OCI-LY7 (cell line): ENCODE data around the gene INPP5A. TPM values are rescaled to one million over a fixed set of nuclear protein-coding genes. Genes with fewer than 3 reads are reported as not detected.

ENCODE experiments used
- BruUV-seq: library from RNA; stranded (reverse); fragments of 400-500 nt; replicated peaks from 2 replicates; lab custom pipeline; 2021; lab: Mats Ljungman, UMichigan
- CTCF ChIA-PET: fragments of 300-600 bp; sonication (Branson Sonifier 250); formaldehyde crosslinking; loops from one replicate; lab custom pipeline; 2022; ENCODE audit warnings: antibody characterized with exemption; ENCODE audit not compliant: unreplicated experiment; lab: Charles Lee
- POLR2A ChIA-PET: fragments of 300-600 bp; sonication (Branson Sonifier 250); formaldehyde crosslinking; loops from one replicate; lab custom pipeline; 2022; ENCODE audit warnings: antibody characterized with exemption; lab: Charles Lee
- DNase-seq: peaks from one replicate; pipeline ENCODE4 v3.0.0-alpha.2; 2015; ENCODE audit warnings: low spot score
- H2AFZ ChIP-seq: fragments of 200-600 bp; sonication (generic), shearing (Covaris generic); 2 replicates; pipeline ENCODE4 v1.6.1; 2014; ENCODE audit warnings: mild to moderate bottlenecking, antibody characterized with exemption, low read length, moderate library complexity
- H3K27ac ChIP-seq: fragments of 200-600 bp; sonication (generic); 2 replicates; pipeline ENCODE4 v1.5.1; 2014; ENCODE audit warnings: mixed run types, low read depth, mild to moderate bottlenecking, moderate library complexity, low read length, inconsistent platforms; ENCODE audit not compliant: poor library complexity, severe bottlenecking
- H3K36me3 ChIP-seq: fragments of 200-600 bp; sonication (generic); 2 replicates; pipeline ENCODE4 v1.6.1; 2014; ENCODE audit warnings: mild to moderate bottlenecking, antibody characterized with exemption, low read length, moderate library complexity, mixed read lengths; ENCODE audit not compliant: insufficient read depth
- H3K4me1 ChIP-seq: fragments of 200-600 bp; sonication (generic); 2 replicates; pipeline ENCODE4 v1.5.1; 2014; ENCODE audit warnings: mild to moderate bottlenecking, low read length; ENCODE audit not compliant: insufficient read depth, poor library complexity, severe bottlenecking
- H3K4me2 ChIP-seq: fragments of 200-600 bp; sonication (generic); 2 replicates; pipeline ENCODE4 v1.6.1; 2014; ENCODE audit warnings: mild to moderate bottlenecking, low read length
- H3K4me3 ChIP-seq: fragments of 200-600 bp; sonication (generic); 2 replicates; pipeline ENCODE4 v1.5.1; 2014; ENCODE audit warnings: mild to moderate bottlenecking, low read depth, low read length; ENCODE audit not compliant: poor library complexity, severe bottlenecking
- H3K79me2 ChIP-seq: fragments of 200-600 bp; sonication (generic); 2 replicates; pipeline ENCODE4 v1.6.1; 2016; ENCODE audit warnings: low read depth, mild to moderate bottlenecking, low read length, moderate library complexity, mixed read lengths; ENCODE audit not compliant: insufficient read depth
- H3K9me2 ChIP-seq: fragments of 200-600 bp; sonication (generic); 2 replicates; pipeline ENCODE4 v1.6.1; 2016; ENCODE audit warnings: mild to moderate bottlenecking, low read length, mixed read lengths; ENCODE audit not compliant: insufficient read depth
- H3K9me3 ChIP-seq: fragments of 200-600 bp; sonication (generic); 2 replicates; pipeline ENCODE4 v1.6.1; 2014; ENCODE audit warnings: mild to moderate bottlenecking, mixed run types, low read length, mixed read lengths
- H4K20me1 ChIP-seq: fragments of 200-600 bp; sonication (generic); 2 replicates; pipeline ENCODE4 v1.6.1; 2014; ENCODE audit warnings: mild to moderate bottlenecking, antibody characterized with exemption, low read length, moderate library complexity, mixed read lengths; ENCODE audit not compliant: insufficient read depth
- CTCF ChIP-seq: fragments of 200-600 bp; sonication (generic); conservative IDR thresholded peaks from 2 replicates; pipeline ENCODE4 v1.5.1; 2014; ENCODE audit warnings: mild to moderate bottlenecking, antibody characterized with exemption, low read length, moderate library complexity, mixed read lengths
- EZH2phosphoT487 ChIP-seq: fragments of 200-600 bp; sonication (generic); IDR thresholded peaks from 2 replicates; pipeline ENCODE4 v1.6.1; 2018; ENCODE audit warnings: low read depth, borderline replicate concordance, mild to moderate bottlenecking, mixed run types, antibody characterized with exemption, low read length, moderate library complexity, mixed read lengths
- intact Hi-C: fragments of 100-400 bp; cut with micrococcal nuclease; formaldehyde crosslinking; loops from one replicate; pipeline ENCODE4 v1.10.0; 2022; ENCODE audit not compliant: unreplicated experiment
- total RNA-seq, 2 experiments: library from RNA; depleted of rRNA in 1 of 2; stranded (reverse); fragments of >200 nt in 1 of 2; shearing (Covaris generic) in 1 of 2; gene quantifications; 2 replicates each; pipeline ENCODE4 v1.2.3, GENCODE V29; 2014 to 2022

The INPP5A gene
- total RNA-seq, 2 experiments from 2014 or later = 14.5 to 18.4 TPM

- ChIA-PET POLR2A (no interaction called here), CTCF (no interaction called here)
- Histone ChIP-seq H3K27ac (no peak overlapping the region), H3K79me2 (no peaks in the 10 kb centered on the region), H3K9me2 (no peaks in the 10 kb centered on the region), H3K4me2 (peak overlapping the region; percentile 29; the same call in 1 of the 2 replicates), H2AFZ (no peak overlapping the region), H3K36me3 (no peaks in the 10 kb centered on the region), H3K9me3 (no peaks in the 10 kb centered on the region), H4K20me1 (no peaks in the 10 kb centered on the region), H3K4me1 (peaks cover 3% of the 10 kb centered on the region), H3K4me3 (no peak overlapping the region)
- TF ChIP-seq CTCF (no peak), EZH2phosphoT487 (no peak)
- no TSS peak for BruUV-seq
- no peak for DNase-seq
- intact Hi-C loops = no loop called here
Observed at GRCh38 chr10:132517951-132518521, 19.6 kb upstream of the INPP5A start.

- Histone ChIP-seq H2AFZ (no peak overlapping the region), H3K4me1 (peaks cover 3% of the 10 kb centered on the region), H3K27ac (no peak overlapping the region), H4K20me1 (no peaks in the 10 kb centered on the region), H3K9me2 (no peaks in the 10 kb centered on the region), H3K79me2 (no peaks in the 10 kb centered on the region), H3K36me3 (no peaks in the 10 kb centered on the region), H3K4me3 (no peak overlapping the region), H3K9me3 (no peaks in the 10 kb centered on the region), H3K4me2 (peak overlapping the region; percentile 29; the same call in 1 of the 2 replicates)
- DNase-seq = no peak
- no TSS peak for BruUV-seq
- intact Hi-C loops = no loop called here
- TF ChIP-seq EZH2phosphoT487 (no peak), CTCF (no peak)
- CTCF ChIA-PET = interaction anchor here (0.5 kb wide), 1 partner anchor 114 kb away, joined by 3 read pairs; no protein-coding TSS in a partner anchor
- POLR2A ChIA-PET = no interaction called here
Observed at GRCh38 chr10:132518572-132519381, 18.8 kb upstream of the INPP5A start.
